Measurements from ENCODE around the gene NENF. TPM values are rescaled to one million over a fixed set of nuclear protein-coding genes. Genes with fewer than 3 reads are reported as not detected.

Gene NENF
- total RNA-seq, 1 experiment from 2014 or later = 45.3 TPM

GRCh38 chr1:212461916-212462660 lies 29.4 kb downstream of the NENF start:
- BruUV-seq (replicated peaks) = no TSS peak
- Mint-ChIP-seq H3K27me3 (ENCODE audit: unreplicated experiment) (no peaks in the 10 kb centered on the region), H3K9me3 (ENCODE audit: low read depth, unreplicated experiment) (no peaks in the 10 kb centered on the region), H3K27ac (ENCODE audit: unreplicated experiment) (no peak overlapping the region), H3K36me3 (ENCODE audit: insufficient read depth, unreplicated experiment) (no peaks in the 10 kb centered on the region), H3K4me1 (ENCODE audit: low read depth, unreplicated experiment) (peaks cover 24% of the 10 kb centered on the region), H3K4me3 (ENCODE audit: low read depth, unreplicated experiment) (no peak overlapping the region)
- intact Hi-C loops (cut with micrococcal nuclease; ENCODE audit: unreplicated experiment) = no loop called here
- no peak for DNase-seq
- CTCF ChIA-PET = interaction anchor here (0.6 kb wide), 1 partner anchor 165 kb away, joined by 3 read pairs; no protein-coding TSS in a partner anchor
- no peak for TF ChIP-seq CTCF (IDR thresholded peaks at IDR 0.05; ENCODE audit: unreplicated experiment)

GRCh38 chr1:212463565-212464285 lies 31.0 kb downstream of the NENF start:
- no TSS peak for BruUV-seq (replicated peaks)
- Mint-ChIP-seq H3K9me3 (ENCODE audit: low read depth, unreplicated experiment) (no peaks in the 10 kb centered on the region), H3K4me3 (ENCODE audit: low read depth, unreplicated experiment) (no peak overlapping the region), H3K36me3 (ENCODE audit: insufficient read depth, unreplicated experiment) (peaks cover 9% of the 10 kb centered on the region), H3K27me3 (ENCODE audit: unreplicated experiment) (no peaks in the 10 kb centered on the region), H3K27ac (ENCODE audit: unreplicated experiment) (peak overlapping the region; percentile 46), H3K4me1 (ENCODE audit: low read depth, unreplicated experiment) (peaks cover 38% of the 10 kb centered on the region)
- intact Hi-C loops (cut with micrococcal nuclease; ENCODE audit: unreplicated experiment) = no loop called here
- no peak for DNase-seq
- TF ChIP-seq CTCF (IDR thresholded peaks at IDR 0.05; ENCODE audit: unreplicated experiment) = no peak
- CTCF ChIA-PET = interaction anchor here (1.1 kb wide), 1 partner anchor 8 kb away, joined by 3 read pairs; no protein-coding TSS in a partner anchor

GRCh38 chr1:212465311-212465710 lies 32.6 kb downstream of the NENF start:
- H3K27me3 Mint-ChIP-seq (ENCODE audit: unreplicated experiment) = no peaks in the 10 kb centered on the region
- H3K9me3 Mint-ChIP-seq (ENCODE audit: low read depth, unreplicated experiment) = no peaks in the 10 kb centered on the region
- H3K27ac Mint-ChIP-seq (ENCODE audit: unreplicated experiment) = no peak overlapping the region
- peaks cover 50% of the 10 kb centered on the region for H3K4me1 Mint-ChIP-seq (ENCODE audit: low read depth, unreplicated experiment)
- no TSS peak for BruUV-seq (replicated peaks)
- no peak overlapping the region for H3K4me3 Mint-ChIP-seq (ENCODE audit: low read depth, unreplicated experiment)
- CTCF ChIA-PET = interaction anchor here (0.6 to 2.1 kb wide), 5 partner anchors 9 to 486 kb away, joined by 3 to 9 read pairs (median 7); no protein-coding TSS in a partner anchor
- peaks cover 24% of the 10 kb centered on the region for H3K36me3 Mint-ChIP-seq (ENCODE audit: insufficient read depth, unreplicated experiment)
- no peak for TF ChIP-seq CTCF (IDR thresholded peaks at IDR 0.05; ENCODE audit: unreplicated experiment)
- intact Hi-C loops (cut with micrococcal nuclease; ENCODE audit: unreplicated experiment) = no loop called here
- no peak for DNase-seq

- CTCF ChIA-PET = interaction anchor here (0.9 to 2.1 kb wide), 3 partner anchors 10 to 143 kb away, joined by 4 to 7 read pairs (median 7); no protein-coding TSS in a partner anchor
- H3K4me1 Mint-ChIP-seq (ENCODE audit: low read depth, unreplicated experiment) = peaks cover 53% of the 10 kb centered on the region
- intact Hi-C loops (cut with micrococcal nuclease; ENCODE audit: unreplicated experiment) = no loop called here
Observed at GRCh38 chr1:212466437-212466836, 33.7 kb downstream of the NENF start.

More at GRCh38 chr1:212466437-212466836, 33.7 kb downstream of the NENF start:
- H3K36me3 Mint-ChIP-seq (ENCODE audit: insufficient read depth, unreplicated experiment) = peaks cover 25% of the 10 kb centered on the region
- H3K27me3 Mint-ChIP-seq (ENCODE audit: unreplicated experiment) = no peaks in the 10 kb centered on the region
- no TSS peak for BruUV-seq (replicated peaks)
- peak overlapping the region; percentile 13 for H3K4me3 Mint-ChIP-seq (ENCODE audit: low read depth, unreplicated experiment)
- no peaks in the 10 kb centered on the region for H3K9me3 Mint-ChIP-seq (ENCODE audit: low read depth, unreplicated experiment)
- H3K27ac Mint-ChIP-seq (ENCODE audit: unreplicated experiment) = peak overlapping the region; percentile 93
- no peak for TF ChIP-seq CTCF (IDR thresholded peaks at IDR 0.05; ENCODE audit: unreplicated experiment)
- DNase-seq = no peak

Data from Calu3 (cell line).